ENCODE data around the gene CRNKL1.

Gene CRNKL1

GRCh38 chr20:20052074-20052970, at the start of gene CRNKL1, which contains the start of gene CFAP61:
Gene CRNKL1, minus strand, starts transcription at chr20:20052466. Its CDS starts 124 bp downstream, at chr20:20052342.
Gene CFAP61, plus strand, starts transcription at chr20:20052532. Its CDS starts 4,122 bp downstream, at chr20:20056654.
- in situ Hi-C loops (cut with MboI; ENCODE audit: low sequenced_read_pairs): no loop called here

DNA sequence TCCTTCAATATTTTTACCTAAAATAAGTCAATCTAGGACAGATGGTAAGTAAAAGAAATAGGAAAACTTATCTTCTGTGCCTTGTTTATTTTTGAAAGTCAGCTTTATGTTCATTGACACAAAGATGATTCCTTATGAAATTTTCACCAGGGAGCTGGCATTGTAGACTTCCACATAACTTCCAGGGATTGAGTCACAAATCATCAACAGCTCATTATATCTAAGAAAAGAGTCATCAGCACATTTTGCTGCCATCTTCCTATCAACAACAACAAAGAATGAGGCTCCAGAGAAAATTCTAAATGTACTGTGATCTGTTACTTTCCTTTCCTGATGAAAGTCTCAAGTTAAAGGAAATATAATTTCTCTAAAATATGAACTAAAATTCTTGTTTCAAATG, 48.6 kb upstream of the CRNKL1 start:
- in situ Hi-C loops (cut with MboI; ENCODE audit: low sequenced_read_pairs): loop anchor here (25.0 kb wide), 1 partner anchor 736 kb away; no protein-coding TSS in a partner anchor

GRCh38 chr20:20096421-20096820, 44.2 kb upstream of the CRNKL1 start:
- in situ Hi-C loops (cut with MboI; ENCODE audit: low sequenced_read_pairs): loop anchor here (25.0 kb wide), 1 partner anchor 466 kb away; no protein-coding TSS in a partner anchor

DNA sequence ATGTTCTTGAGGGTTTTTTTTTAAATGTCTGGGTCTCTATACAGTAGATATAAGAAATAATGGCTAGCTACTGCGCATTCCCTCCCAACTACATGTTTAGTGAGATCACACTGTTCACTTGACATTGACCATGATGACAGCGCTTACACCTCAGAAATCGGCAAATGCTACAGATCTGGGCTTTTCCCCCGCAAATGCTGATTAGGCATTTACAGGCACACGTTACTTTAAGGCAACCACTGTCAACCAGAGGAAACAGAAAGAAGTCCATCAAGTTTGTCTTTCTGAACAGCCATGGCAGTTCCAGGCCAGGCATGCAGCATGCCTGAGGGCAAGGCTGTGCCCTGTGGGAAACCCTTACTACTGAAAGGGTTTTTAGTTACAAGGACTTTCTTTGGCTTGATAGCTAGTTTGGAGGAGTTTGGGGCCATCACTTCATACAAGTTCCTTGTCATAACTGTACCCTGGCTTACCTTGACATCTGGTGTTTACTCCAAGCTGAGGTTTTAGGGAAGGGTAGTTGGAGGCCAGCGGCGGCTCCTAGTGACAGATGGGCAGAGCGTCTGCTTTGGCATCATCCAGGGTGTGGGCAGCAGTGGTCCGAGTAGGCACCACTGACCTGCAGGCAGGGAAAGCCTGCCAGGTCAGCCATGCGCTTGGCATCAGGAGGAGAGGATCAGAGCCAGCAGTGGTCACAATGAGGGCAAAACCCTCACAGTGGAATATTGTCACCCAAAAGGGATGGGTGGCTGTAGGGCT, 43.0 kb upstream of the CRNKL1 start:
- in situ Hi-C loops (cut with MboI; ENCODE audit: low sequenced_read_pairs): loop anchor here (25.0 kb wide), 1 partner anchor 467 kb away; no protein-coding TSS in a partner anchor

DNA sequence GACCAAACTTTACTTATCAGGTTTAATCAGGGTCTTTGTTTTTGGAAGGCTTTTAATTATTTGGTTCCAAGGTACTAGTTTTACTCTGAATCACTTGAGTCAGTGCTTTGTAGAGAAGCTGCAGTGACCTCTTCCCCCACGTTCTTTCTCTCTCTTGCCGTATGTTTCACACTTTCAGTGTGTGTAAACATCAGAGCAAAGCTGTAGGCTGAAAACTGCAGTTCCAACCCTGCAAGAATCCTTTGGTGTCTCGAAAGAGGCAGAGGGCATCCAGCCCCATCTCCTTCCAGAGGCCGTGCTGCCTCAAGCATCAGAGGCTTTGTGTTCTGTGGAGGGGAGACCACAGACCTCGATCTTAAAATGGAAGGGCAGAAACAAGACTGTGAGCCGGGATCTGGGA, 42.1 kb upstream of the CRNKL1 start:
- in situ Hi-C loops (cut with MboI; ENCODE audit: low sequenced_read_pairs): loop anchor here (25.0 kb wide), 1 partner anchor 468 kb away; no protein-coding TSS in a partner anchor

DNA sequence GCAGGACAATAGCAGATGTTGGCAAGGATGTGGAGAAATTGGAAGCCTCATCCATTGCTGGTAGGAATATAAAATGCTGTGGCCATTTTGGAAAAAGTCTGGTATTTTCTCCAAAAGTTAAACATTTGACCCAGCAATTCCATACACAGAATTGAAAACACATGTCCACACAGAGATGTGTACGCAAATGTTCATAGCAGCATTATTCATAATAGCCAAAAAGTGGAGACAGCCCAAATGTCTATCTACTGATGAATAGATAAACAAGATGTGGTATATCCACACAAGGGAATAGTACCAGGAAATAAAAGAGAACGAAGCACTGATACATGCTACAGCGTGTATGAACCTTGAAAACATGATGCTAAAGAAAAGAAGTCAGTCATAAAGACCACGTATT, 40.6 kb upstream of the CRNKL1 start:
- in situ Hi-C loops (cut with MboI; ENCODE audit: low sequenced_read_pairs): loop anchor here (25.0 kb wide), 1 partner anchor 469 kb away; no protein-coding TSS in a partner anchor

DNA sequence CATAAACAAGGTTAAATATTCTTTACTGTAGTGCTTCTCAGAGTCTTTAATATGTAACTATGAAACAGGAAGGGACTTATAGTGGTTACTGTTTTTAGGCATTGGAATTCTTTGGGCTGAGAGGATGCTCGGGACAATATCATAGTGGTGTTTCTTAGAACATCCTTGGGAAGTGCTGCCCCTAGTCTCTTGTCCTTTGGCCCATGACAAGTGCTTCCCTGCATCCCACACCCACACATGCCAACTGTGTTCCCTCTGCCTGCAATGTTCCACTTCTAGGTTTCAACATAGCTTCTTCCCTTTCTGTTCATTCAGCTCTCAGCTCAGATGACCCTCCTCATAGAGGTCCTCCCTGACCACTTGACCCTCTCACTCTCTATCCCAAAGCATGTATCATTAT, 37.7 kb upstream of the CRNKL1 start:
- in situ Hi-C loops (cut with MboI; ENCODE audit: low sequenced_read_pairs): loop anchor here (25.0 kb wide), 1 partner anchor 472 kb away; no protein-coding TSS in a partner anchor

DNA sequence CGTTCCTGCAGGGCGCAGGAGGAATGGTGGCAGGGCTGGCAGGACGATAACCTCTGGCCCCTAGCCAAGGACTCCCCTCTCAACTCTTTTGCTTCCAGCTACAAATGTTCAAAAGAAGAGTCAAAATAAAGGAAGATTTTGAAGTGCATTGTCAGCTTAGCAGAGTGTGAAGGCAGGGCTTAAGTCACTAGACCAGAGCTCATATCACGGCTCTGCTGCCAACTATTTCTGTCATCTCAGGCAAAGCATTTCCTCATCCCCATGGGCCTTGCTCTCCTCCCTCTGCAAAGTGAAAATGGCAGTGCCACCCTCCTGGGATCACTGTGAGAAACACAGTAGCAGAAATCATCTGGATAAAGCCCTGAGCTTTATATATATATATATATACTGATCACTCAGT, 36.8 kb upstream of the CRNKL1 start:
- in situ Hi-C loops (cut with MboI; ENCODE audit: low sequenced_read_pairs): loop anchor here (25.0 kb wide), 1 partner anchor 473 kb away; no protein-coding TSS in a partner anchor

GRCh38 chr20:20085812-20086211, 33.5 kb upstream of the CRNKL1 start:
- in situ Hi-C loops (cut with MboI; ENCODE audit: low sequenced_read_pairs): loop anchor here (25.0 kb wide), 1 partner anchor 476 kb away; no protein-coding TSS in a partner anchor

DNA sequence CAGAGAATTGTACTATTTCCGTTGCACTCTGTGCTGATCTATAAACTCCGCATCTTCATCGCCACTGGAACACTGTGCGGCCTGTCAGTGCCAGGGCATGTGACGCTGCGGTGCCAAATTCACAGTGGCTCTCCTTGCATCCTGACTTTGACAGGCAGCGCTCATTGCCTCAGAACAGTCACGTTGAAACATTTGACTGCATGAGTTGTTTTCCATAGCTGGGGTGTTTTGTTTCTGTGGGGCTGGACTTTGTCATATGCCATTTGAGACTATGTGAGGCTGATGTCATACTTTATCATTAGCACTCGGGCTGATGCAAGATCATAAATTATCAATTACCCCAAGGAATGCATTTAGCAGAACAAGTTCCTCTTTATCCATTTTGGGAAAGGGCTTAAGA, 32.8 kb upstream of the CRNKL1 start:
- in situ Hi-C loops (cut with MboI; ENCODE audit: low sequenced_read_pairs): loop anchor here (25.0 kb wide), 1 partner anchor 477 kb away; no protein-coding TSS in a partner anchor

DNA sequence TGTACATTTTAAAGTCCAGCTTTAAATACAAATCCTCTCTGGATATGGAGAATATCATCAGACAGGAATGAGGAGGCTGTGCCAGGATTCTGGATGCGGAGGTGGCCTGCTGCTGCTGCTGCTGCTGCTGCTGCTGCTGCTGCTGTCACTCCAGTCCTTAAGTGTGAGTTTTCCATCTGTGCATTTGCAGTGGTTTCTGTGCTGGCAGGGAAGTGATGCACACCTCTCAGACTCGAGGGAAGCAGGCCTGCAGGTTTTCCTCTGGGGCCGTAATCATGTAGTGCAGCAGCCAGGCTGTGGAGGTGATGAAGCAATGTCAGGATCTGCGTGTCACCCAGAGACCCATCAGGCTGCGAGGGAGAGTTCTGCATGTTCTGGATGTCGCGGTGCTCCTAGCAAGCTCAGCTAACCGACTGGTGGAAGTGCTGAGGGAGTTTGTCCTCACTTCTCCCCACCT, 32.1 kb upstream of the CRNKL1 start:
- in situ Hi-C loops (cut with MboI; ENCODE audit: low sequenced_read_pairs): loop anchor here (25.0 kb wide), 1 partner anchor 478 kb away; no protein-coding TSS in a partner anchor

- in situ Hi-C loops (cut with MboI; ENCODE audit: low sequenced_read_pairs): loop anchor here (25.0 kb wide), 1 partner anchor 478 kb away; no protein-coding TSS in a partner anchor
Observed at GRCh38 chr20:20083807-20084206, 31.5 kb upstream of the CRNKL1 start.

- in situ Hi-C loops (cut with MboI; ENCODE audit: low sequenced_read_pairs): loop anchor here (25.0 kb wide), 1 partner anchor 483 kb away; no protein-coding TSS in a partner anchor
Observed at GRCh38 chr20:20079102-20079784, 27.0 kb upstream of the CRNKL1 start.

DNA sequence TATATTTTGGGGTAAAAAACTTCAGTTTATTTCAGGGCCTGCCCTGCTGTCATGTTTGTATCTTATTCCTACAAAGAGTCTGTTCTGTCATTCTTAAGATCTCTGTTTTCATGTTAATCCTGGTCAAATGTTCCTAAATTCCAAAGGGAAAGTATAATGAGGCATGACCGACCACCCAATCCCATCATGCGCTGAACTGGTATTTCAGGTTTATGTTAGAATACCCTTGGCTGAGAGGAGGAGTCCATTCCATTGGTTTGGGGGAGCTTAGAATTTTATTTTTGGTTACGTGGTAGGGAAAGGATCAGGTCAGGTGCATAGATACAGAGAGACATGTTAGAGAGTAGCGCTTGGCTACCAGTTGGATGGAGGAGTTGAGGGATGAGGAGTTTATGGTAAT, 25.8 kb upstream of the CRNKL1 start:
- in situ Hi-C loops (cut with MboI; ENCODE audit: low sequenced_read_pairs): loop anchor here (25.0 kb wide), 1 partner anchor 484 kb away; no protein-coding TSS in a partner anchor

DNA sequence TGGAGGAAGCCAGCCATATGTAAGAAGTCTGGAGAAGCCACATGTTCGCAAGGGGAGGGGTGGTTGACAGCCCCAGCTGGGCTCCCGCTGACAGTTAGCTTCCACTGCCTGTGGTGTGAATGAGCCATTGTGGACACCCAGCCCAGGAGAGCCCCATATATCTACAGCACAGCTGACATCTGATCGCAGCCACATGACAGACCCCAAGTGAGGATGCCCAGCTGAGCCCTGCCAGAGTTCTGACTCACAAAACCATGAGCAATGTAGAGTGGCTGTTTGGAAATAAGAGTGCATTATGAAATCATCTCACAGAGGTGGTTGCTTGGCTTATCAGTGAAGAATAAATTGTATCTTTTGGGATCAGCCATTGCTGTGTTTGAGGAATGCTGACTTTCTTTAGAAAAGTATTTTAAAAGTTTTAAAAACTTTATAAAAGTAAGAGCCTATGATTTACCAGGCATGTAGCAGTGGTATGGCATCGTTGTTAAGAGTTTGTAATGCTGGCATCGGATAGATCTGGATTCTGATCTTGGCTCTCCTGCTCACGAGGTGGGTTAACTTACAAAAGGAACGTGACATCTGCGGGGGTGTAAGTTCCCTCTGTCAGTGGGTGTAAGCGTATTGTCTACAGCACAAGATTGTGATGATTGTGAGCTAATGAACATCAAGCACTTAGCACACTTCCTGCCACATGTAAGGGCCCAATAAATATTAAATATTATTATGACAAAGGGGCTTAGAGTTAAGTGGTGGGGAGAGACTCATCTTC, 24.2 kb upstream of the CRNKL1 start:
- in situ Hi-C loops (cut with MboI; ENCODE audit: low sequenced_read_pairs): loop anchor here (25.0 kb wide), 1 partner anchor 486 kb away; no protein-coding TSS in a partner anchor

DNA sequence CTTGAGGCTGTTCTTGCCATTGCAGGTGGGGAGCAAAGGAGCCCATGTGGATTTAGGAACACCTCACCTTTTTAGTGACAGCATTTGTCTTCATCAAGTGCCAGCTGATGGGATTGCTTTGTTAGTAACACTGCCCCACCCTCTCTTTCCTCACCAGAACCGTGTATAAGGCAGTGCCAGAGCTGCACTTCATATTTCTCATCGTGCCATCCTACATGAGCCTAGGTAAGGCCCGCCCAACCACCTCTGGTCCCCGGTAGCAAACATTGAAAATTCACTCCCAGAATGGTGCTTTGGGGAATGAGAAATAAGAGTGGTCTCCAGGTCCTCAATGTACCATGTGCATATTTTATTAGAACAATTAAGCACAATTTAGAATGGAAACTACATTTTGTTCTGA, 22.8 kb upstream of the CRNKL1 start:
- in situ Hi-C loops (cut with MboI; ENCODE audit: low sequenced_read_pairs): loop anchor here (25.0 kb wide), 1 partner anchor 487 kb away; no protein-coding TSS in a partner anchor

- in situ Hi-C loops (cut with MboI; ENCODE audit: low sequenced_read_pairs): no loop called here
Observed at GRCh38 chr20:20073801-20074371, 21.6 kb upstream of the CRNKL1 start.

- in situ Hi-C loops (cut with MboI; ENCODE audit: low sequenced_read_pairs): no loop called here
Observed at GRCh38 chr20:20070871-20071726, 18.8 kb upstream of the CRNKL1 start.
